Esophagus muscularis mucosa (tissue), 4 donors: ENCODE measurements around the gene CETN2. TPM values are rescaled to one million over a fixed set of nuclear protein-coding genes. Genes with fewer than 3 reads are reported as not detected.

ENCODE experiments used
- DNase-seq: peaks from one replicate; pipeline ENCODE4 v3.0.0-alpha.2; 2017; ENCODE audit errors: extremely low spot score
- H3K27ac ChIP-seq, 4 donors: fragments of 200-600 bp; sonication (generic); replicated peaks in 1 of 4; 1 replicate in 3 of 4; 2 replicates in 1 of 4; pipeline ENCODE4 v1.5.1; 2016 to 2019; ENCODE audit warnings: mild to moderate bottlenecking in 1 of 4
- H3K27me3 ChIP-seq, 4 donors: fragments of 200-600 bp; sonication (generic); one replicate each; pipeline versions ENCODE4 v1.5.1 to v1.6.0; 2016 to 2019
- H3K36me3 ChIP-seq, 4 donors: fragments of 200-600 bp; sonication (generic); one replicate each; pipeline ENCODE4 v1.5.1; 2016 to 2019
- H3K4me1 ChIP-seq, 4 donors: fragments of 200-600 bp; sonication (generic); one replicate each; pipeline ENCODE4 v1.5.1; 2016 to 2019
- H3K4me3 ChIP-seq, 4 donors: fragments of 200-600 bp; sonication (generic); 1 replicate in 2 of 4; 2 replicates in 2 of 4; pipeline ENCODE4 v1.5.1; 2016 to 2019; ENCODE audit warnings: mild to moderate bottlenecking in 4 of 4, moderate library complexity in 1 of 4
- H3K9me3 ChIP-seq, 4 donors: fragments of 200-600 bp; sonication (generic); 1 replicate in 3 of 4; 2 replicates in 1 of 4; pipeline ENCODE4 v1.5.1; 2016 to 2019
- CTCF ChIP-seq, 3 experiments: fragments of 200-600 bp in 2 of 3; fragments of 450-650 bp in 1 of 3; sonication (generic) in 2 of 3; IDR thresholded peaks; one replicate each; pipeline ENCODE4 v1.5.1; 2017 to 2019; ENCODE audit warnings: antibody characterized with exemption in 3 of 3, mild to moderate bottlenecking in 2 of 3, moderate library complexity in 1 of 3
- EP300 ChIP-seq: sonication (generic); formaldehyde crosslinking; IDR thresholded peaks from one replicate; pipeline ENCODE4 v1.6.1; 2017; ENCODE audit warnings: antibody characterized with exemption
- POLR2A ChIP-seq: fragments of 450-650 bp; IDR thresholded peaks from one replicate; pipeline ENCODE4 v1.6.1; 2017; ENCODE audit warnings: antibody characterized with exemption, moderate library complexity, mild to moderate bottlenecking, low read depth
- POLR2AphosphoS5 ChIP-seq, 2 donors: sonication (generic); formaldehyde crosslinking; IDR thresholded peaks; one replicate each; pipeline ENCODE4 v1.6.1; 2017; ENCODE audit warnings: antibody characterized with exemption in 2 of 2
- WGBS: methylation state at CpG from one replicate; pipeline ENCODE4 v1.1.5; 2018; 5-methylcytosine and 5-hydroxymethylcytosine counted together
- intact Hi-C: fragments of 100-400 bp; cut with DNase I; formaldehyde crosslinking; loops from one replicate; pipeline ENCODE4 v1.15.1; 2023
- total RNA-seq, 4 donors: library from RNA; depleted of rRNA; stranded (reverse); fragments of >200 nt; gene quantifications; one replicate each; pipeline versions ENCODE4 v1.1.0 to v1.2.1, GENCODE V29; 2016

The CETN2 gene
- total RNA-seq, 4 donors from 2014 or later: 40.7 to 56.2 (median 52.0) TPM

GRCh38 chrX:152821145-152821765 lies 9.3 kb downstream of the CETN2 start:
- 72% methylated on average over 3 of the region's 3 CpGs for WGBS
- peak in 1 of 3 experiments; percentile 43 for TF ChIP-seq CTCF (IDR thresholded peaks at IDR 0.05)
- TF ChIP-seq POLR2A: no peak
- intact Hi-C loops: no loop called here

DNA sequence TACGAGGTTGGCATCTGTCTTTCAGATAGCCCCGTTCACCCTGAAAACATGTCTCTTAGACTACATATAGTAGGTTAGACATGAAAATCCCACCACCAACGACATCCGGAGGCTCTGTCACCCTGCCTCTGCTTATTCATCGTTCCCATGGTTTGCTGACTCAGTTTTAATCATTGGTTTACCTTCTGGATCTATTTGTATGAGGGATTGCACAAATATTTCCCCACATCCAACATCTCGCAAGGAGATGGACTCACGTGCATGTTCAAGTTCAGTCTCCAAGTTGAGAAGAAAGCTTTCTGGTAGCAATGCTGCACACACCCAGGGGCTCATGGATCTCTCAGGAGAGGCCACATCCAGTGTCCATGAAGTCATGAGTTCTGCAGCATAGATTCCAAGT lies 10.8 kb downstream of the CETN2 start:
- Histone ChIP-seq H3K36me3 (no peaks in the 10 kb centered on the region), H3K4me1 (no peaks in the 10 kb centered on the region), H3K4me3 (no peak overlapping the region), H3K27me3 (no peaks in the 10 kb centered on the region), H3K27ac (no peak overlapping the region), H3K9me3 (no peaks in the 10 kb centered on the region)
- no peak for TF ChIP-seq CTCF (IDR thresholded peaks at IDR 0.05)
- no peak for TF ChIP-seq POLR2A
- no peak for TF ChIP-seq EP300
- no peak for TF ChIP-seq POLR2AphosphoS5 (IDR thresholded peaks at IDR 0.05)
- 81% methylated on average over 7 of the region's 7 CpGs for WGBS
- intact Hi-C loops: no loop called here
- no peak for DNase-seq

More at GRCh38 chrX:152821145-152821765, 9.3 kb downstream of the CETN2 start:
- Histone ChIP-seq H3K27ac (no peak overlapping the region), H3K4me3 (no peak overlapping the region), H3K27me3 (no peaks in the 10 kb centered on the region), H3K9me3 (no peaks in the 10 kb centered on the region), H3K36me3 (no peaks in the 10 kb centered on the region), H3K4me1 (no peaks in the 10 kb centered on the region)
- no peak for DNase-seq

GRCh38 chrX:152819266-152819665 lies 11.3 kb downstream of the CETN2 start:
- H3K4me1 ChIP-seq: no peaks in the 10 kb centered on the region
- intact Hi-C loops: no loop called here
- TF ChIP-seq CTCF (IDR thresholded peaks at IDR 0.05) (no peak), POLR2A (no peak), POLR2AphosphoS5 (IDR thresholded peaks at IDR 0.05) (no peak), EP300 (no peak)
- H3K9me3 ChIP-seq: no peaks in the 10 kb centered on the region
- no peak overlapping the region for H3K27ac ChIP-seq
- H3K36me3 ChIP-seq: no peaks in the 10 kb centered on the region
- no peak for DNase-seq
- H3K27me3 ChIP-seq: no peaks in the 10 kb centered on the region
- H3K4me3 ChIP-seq: no peak overlapping the region
- WGBS: 50% methylated on average over 2 of the region's 2 CpGs

DNA sequence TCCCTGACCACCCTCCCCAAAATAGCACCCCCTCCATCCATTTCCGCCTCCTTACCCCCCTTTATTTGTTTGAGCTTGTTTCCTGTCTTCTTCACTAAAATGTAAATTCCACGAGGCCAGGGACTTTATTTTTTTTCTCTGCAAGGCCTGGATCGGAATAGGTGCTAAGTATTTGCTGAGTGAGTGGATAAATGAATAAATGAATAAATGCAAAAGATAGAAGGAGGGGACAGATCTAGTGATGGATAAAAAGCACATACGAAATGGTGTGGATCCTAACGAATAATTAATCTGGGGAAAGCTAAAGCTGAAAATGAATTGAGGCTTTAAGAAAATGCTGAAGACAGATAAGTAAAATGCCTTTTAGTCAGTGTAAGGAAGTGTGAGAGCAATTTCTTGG lies 12.2 kb downstream of the CETN2 start:
- H3K4me1 ChIP-seq: no peaks in the 10 kb centered on the region
- no peaks in the 10 kb centered on the region for H3K36me3 ChIP-seq
- no peaks in the 10 kb centered on the region for H3K27me3 ChIP-seq
- no peak overlapping the region for H3K27ac ChIP-seq
- WGBS: 66% methylated on average over 5 of the region's 5 CpGs
- DNase-seq: no peak
- no peak overlapping the region for H3K4me3 ChIP-seq
- H3K9me3 ChIP-seq: no peaks in the 10 kb centered on the region
- TF ChIP-seq POLR2A (no peak), CTCF (IDR thresholded peaks at IDR 0.05) (no peak), POLR2AphosphoS5 (IDR thresholded peaks at IDR 0.05) (no peak), EP300 (no peak)
- intact Hi-C loops: no loop called here
